Activated CD8-positive, alpha-beta T cell treated with anti-CD3 and anti-CD28 coated beads for 36 hours (primary cell): ENCODE data around the gene HIGD2A. TPM values are rescaled to one million over a fixed set of nuclear protein-coding genes. Genes with fewer than 3 reads are reported as not detected.

Experiments
- ATAC-seq: fragments of 200-7000 bp; cut with Tn5 transposase; one replicate; pipeline ENCODE4 v1.10.0; 2021; ENCODE audit warnings: mild to moderate bottlenecking, moderate library complexity
- CTCF ChIA-PET: fragments of 350-600 bp; sonication (Branson Sonifier 250); formaldehyde crosslinking; loops from one replicate; lab custom pipeline; 2021; ENCODE audit warnings: antibody characterized with exemption; lab: Charles Lee
- POLR2A ChIA-PET: fragments of 350-600 bp; sonication (Branson Sonifier 250); formaldehyde crosslinking; loops from one replicate; lab custom pipeline; 2021; ENCODE audit warnings: antibody characterized with exemption; lab: Charles Lee
- DNase-seq: peaks from one replicate; pipeline ENCODE4 v3.0.0-alpha.2; 2020
- H3K27ac Mint-ChIP-seq: one replicate; pipeline ENCODE4 v1.8.0; 2021; ENCODE audit warnings: mild to moderate bottlenecking, mixed read lengths
- H3K27me3 Mint-ChIP-seq: one replicate; pipeline ENCODE4 v1.8.0; 2021; ENCODE audit warnings: mixed read lengths
- H3K36me3 Mint-ChIP-seq: one replicate; pipeline ENCODE4 v1.8.0; 2021; ENCODE audit warnings: low read depth, mixed read lengths
- H3K4me1 Mint-ChIP-seq: one replicate; pipeline ENCODE4 v1.8.0; 2021; ENCODE audit warnings: low read depth, mixed read lengths
- H3K4me3 Mint-ChIP-seq: one replicate; pipeline ENCODE4 v1.8.0; 2021; ENCODE audit warnings: mild to moderate bottlenecking, moderate library complexity, mixed read lengths
- H3K9me3 Mint-ChIP-seq: one replicate; pipeline ENCODE4 v1.8.0; 2021; ENCODE audit warnings: mixed read lengths
- intact Hi-C: fragments of 100-400 bp; cut with micrococcal nuclease; formaldehyde crosslinking; loops from one replicate; pipeline ENCODE4 v1.10.0; 2022
- total RNA-seq, 2 experiments: library from RNA; stranded (reverse); gene quantifications; one replicate each; pipeline ENCODE4 v1.2.3, GENCODE V29; 2021
- TF ChIP-seq, protein P1 (sequence below): fragments of 200-600 bp; IDR thresholded peaks from one replicate; pipeline ENCODE4 v1.8.0; 2022; ENCODE audit warnings: antibody characterized with exemption, mild to moderate bottlenecking

HIGD2A gene
- total RNA-seq, 2 experiments from 2014 or later, result 118 to 120 TPM

DNA sequence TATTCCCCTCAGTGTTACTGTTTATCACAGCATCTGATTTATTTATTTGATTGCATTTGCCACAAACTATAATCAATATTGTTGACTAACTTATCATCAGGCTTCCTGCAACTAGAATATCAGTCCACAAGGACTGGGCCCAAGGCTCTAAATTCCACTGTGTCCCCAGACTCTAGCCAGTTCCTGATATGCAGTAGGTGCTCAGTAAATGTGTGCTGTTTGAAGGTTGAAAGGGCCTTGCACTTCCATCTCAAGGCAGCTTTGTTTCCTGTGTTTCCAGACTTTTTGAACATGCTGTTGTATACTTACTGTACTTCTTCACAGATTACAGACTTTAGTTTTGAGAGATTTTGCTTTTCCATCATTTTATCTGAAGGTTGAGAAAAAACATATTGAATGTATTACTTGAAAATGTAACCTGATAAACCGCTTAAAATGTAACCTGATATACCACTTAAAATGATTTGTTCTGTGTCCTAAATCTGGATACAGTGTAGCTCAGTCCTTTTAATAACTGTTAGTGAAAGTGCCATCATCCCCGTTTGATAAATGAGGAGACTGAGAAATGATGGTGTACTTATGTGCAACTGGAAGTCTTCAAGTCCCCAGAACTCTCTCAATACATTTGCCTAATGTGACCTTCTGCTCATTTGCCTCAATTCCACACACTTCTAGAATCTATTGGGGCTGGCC is 45.6 kb upstream of the HIGD2A start:
- CTCF ChIA-PET, result interaction anchor here (0.9 kb wide), 1 partner anchor 10 kb away, joined by 3 read pairs; no protein-coding TSS in a partner anchor
- Mint-ChIP-seq H3K4me1 (no peaks in the 10 kb centered on the region), H3K9me3 (no peaks in the 10 kb centered on the region), H3K4me3 (no peak overlapping the region), H3K27me3 (no peaks in the 10 kb centered on the region), H3K36me3 (peaks cover 7% of the 10 kb centered on the region), H3K27ac (no peak overlapping the region)
- POLR2A ChIA-PET, result interaction anchor here (1.1 to 1.5 kb wide), 2 partner anchors 9 to 18 kb away, joined by 3 to 4 read pairs; no protein-coding TSS in a partner anchor
- TF ChIP-seq, protein P1, sequence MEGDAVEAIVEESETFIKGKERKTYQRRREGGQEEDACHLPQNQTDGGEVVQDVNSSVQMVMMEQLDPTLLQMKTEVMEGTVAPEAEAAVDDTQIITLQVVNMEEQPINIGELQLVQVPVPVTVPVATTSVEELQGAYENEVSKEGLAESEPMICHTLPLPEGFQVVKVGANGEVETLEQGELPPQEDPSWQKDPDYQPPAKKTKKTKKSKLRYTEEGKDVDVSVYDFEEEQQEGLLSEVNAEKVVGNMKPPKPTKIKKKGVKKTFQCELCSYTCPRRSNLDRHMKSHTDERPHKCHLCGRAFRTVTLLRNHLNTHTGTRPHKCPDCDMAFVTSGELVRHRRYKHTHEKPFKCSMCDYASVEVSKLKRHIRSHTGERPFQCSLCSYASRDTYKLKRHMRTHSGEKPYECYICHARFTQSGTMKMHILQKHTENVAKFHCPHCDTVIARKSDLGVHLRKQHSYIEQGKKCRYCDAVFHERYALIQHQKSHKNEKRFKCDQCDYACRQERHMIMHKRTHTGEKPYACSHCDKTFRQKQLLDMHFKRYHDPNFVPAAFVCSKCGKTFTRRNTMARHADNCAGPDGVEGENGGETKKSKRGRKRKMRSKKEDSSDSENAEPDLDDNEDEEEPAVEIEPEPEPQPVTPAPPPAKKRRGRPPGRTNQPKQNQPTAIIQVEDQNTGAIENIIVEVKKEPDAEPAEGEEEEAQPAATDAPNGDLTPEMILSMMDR, result no peak
- intact Hi-C loops, result no loop called here
- DNase-seq (no peak), ATAC-seq (no peak)

DNA sequence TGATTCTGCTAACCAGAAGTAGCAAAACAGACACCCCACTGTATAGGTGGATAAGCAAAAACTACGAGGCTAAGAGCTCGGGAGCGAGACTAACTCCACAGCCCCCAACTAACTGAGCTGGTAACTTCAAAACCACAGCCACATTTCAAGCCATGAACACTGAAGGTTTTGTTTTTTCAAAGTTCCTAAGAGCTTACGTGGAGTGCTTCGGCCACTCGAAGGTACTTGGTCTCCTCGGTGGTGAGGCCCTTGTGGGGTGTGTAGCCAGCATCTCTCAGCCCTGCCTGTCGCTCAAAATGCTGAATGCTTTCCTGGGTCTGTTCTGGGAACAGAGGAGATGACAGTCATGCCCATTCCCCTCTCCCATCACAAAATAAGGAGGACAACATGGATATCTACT is 38.1 kb upstream of the HIGD2A start:
- DNase-seq (no peak), ATAC-seq (no peak)
- ChIA-PET CTCF (interaction anchor here (1.0 kb wide), 1 partner anchor 30 kb away, joined by 4 read pairs; no protein-coding TSS in a partner anchor), POLR2A (interaction anchor here (0.7 to 1.1 kb wide), 2 partner anchors 9 to 11 kb away, joined by 3 to 4 read pairs; partner anchors contain the start of gene KIAA1191)
- Mint-ChIP-seq H3K4me3 (no peak overlapping the region), H3K27me3 (no peaks in the 10 kb centered on the region), H3K4me1 (peaks cover 15% of the 10 kb centered on the region), H3K27ac (peak overlapping the region; percentile 22), H3K9me3 (no peaks in the 10 kb centered on the region), H3K36me3 (peaks cover 44% of the 10 kb centered on the region)
- intact Hi-C loops, result no loop called here
- TF ChIP-seq, protein P1, result no peak

DNA sequence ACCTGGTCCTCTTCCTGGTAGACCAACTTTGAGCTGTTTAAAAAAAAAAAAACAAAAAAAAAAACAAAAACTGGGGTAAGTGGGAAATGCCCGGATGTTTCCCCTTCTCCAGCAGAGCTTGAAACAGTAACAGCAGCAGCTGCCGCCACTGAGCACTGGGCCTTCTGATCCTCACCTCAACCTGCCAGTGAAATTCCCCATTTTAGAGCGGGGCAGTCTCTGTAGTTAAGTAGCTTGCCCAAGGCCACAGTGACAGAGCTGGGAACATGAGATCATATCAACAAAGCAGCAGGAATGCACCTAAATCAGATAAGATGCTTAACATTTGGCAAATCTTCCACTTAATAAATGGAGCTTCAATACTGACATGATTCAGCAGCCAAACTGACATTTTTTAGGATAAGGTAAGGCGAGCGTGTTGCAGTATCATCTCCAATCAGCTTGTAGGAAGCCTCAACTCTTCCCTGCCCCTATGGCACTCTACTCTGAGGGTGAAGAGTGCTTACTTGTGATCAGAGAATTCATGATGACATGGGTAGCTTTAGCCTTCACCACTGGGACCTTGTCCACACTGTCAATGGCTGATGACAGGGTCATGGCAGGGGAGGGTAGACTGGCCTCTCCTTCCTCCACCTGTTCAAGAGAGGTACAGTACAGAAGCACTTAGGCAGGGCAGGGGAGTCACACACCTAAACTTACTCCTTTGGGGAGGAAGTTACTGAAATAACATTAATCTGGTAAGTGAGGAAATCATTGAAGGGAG is 36.3 kb upstream of the HIGD2A start:
- Mint-ChIP-seq H3K4me1 (peaks cover 20% of the 10 kb centered on the region), H3K27me3 (no peaks in the 10 kb centered on the region), H3K9me3 (no peaks in the 10 kb centered on the region), H3K36me3 (peaks cover 50% of the 10 kb centered on the region), H3K4me3 (no peak overlapping the region), H3K27ac (peak overlapping the region; percentile 8)
- no peak for DNase-seq
- intact Hi-C loops, result no loop called here
- ChIA-PET CTCF (interaction anchor here (1.1 to 1.8 kb wide), 2 partner anchors 9 to 10 kb away, joined by 3 to 5 read pairs; partner anchors contain the start of gene KIAA1191), POLR2A (interaction anchor here (1.3 to 1.9 kb wide), 2 partner anchors 10 kb away, joined by 4 read pairs; partner anchors contain the start of gene KIAA1191)
- TF ChIP-seq, protein P1, result no peak
- no peak for ATAC-seq

DNA sequence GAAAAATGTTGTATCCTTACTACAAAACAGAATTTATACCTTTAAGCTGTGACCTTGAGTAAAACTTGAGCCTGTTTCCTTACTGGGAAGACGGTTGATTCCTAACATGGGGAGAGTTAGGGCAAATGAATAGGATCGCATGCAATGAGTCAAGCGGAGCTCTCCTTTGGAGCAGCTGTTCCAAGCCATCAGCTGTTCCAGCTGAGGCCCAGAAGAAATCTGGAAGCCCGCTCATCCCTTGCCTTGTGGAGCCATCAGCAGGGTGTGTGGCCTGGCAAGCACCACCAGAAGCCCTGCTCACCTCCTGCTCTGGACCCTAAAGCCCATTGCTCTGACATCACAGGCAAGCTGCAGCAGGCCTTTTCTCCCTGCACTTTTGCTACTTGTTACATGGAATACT is 35.0 kb upstream of the HIGD2A start:
- intact Hi-C loops, result no loop called here
- Mint-ChIP-seq H3K9me3 (no peaks in the 10 kb centered on the region), H3K27me3 (no peaks in the 10 kb centered on the region), H3K36me3 (peaks cover 49% of the 10 kb centered on the region), H3K4me3 (no peak overlapping the region), H3K4me1 (peaks cover 30% of the 10 kb centered on the region), H3K27ac (no peak overlapping the region)
- POLR2A ChIA-PET, result no interaction called here
- CTCF ChIA-PET, result interaction anchor here (1.8 kb wide), 1 partner anchor 8 kb away, joined by 5 read pairs; the partner anchor contains the start of gene KIAA1191
- TF ChIP-seq, protein P1, result no peak
- DNase-seq (no peak), ATAC-seq (no peak)
